Tibial nerve (tissue), 4 donors: ENCODE results near the gene DYRK1A. TPM values are rescaled to one million over a fixed set of nuclear protein-coding genes. Genes with fewer than 3 reads are reported as not detected.

Source experiments
- DNase-seq, 2 donors: peaks; one replicate each; pipeline ENCODE4 v3.0.0-alpha.2; 2019; ENCODE audit warnings: low spot score in 2 of 2
- H3K27ac ChIP-seq, 4 donors: fragments of 200-600 bp; sonication (generic) in 3 of 4; one replicate each; pipeline ENCODE4 v1.5.1; 2017 to 2019; ENCODE audit warnings: mild to moderate bottlenecking in 1 of 4
- H3K27me3 ChIP-seq, 2 donors: fragments of 200-600 bp; sonication (generic) in 1 of 2; one replicate each; pipeline versions ENCODE4 v1.5.1 to v1.6.0; 2017 to 2019
- H3K36me3 ChIP-seq, 3 donors: fragments of 200-600 bp; sonication (generic); one replicate each; pipeline ENCODE4 v1.5.1; 2018 to 2019
- H3K4me1 ChIP-seq, 4 donors: fragments of 200-600 bp; sonication (generic) in 3 of 4; one replicate each; pipeline ENCODE4 v1.5.1; 2017 to 2019
- H3K4me3 ChIP-seq, 4 donors: fragments of 200-600 bp; sonication (generic) in 3 of 4; one replicate each; pipeline ENCODE4 v1.5.1; 2017 to 2019; ENCODE audit warnings: mild to moderate bottlenecking in 1 of 4, moderate library complexity in 1 of 4
- H3K9me3 ChIP-seq, 4 donors: fragments of 200-600 bp; sonication (generic) in 3 of 4; one replicate each; pipeline ENCODE4 v1.5.1; 2017 to 2019
- EP300 ChIP-seq, 2 donors: sonication (generic); formaldehyde crosslinking; IDR thresholded peaks; one replicate each; pipeline ENCODE4 v1.6.1; 2017; ENCODE audit warnings: antibody characterized with exemption in 2 of 2, mild to moderate bottlenecking in 1 of 2
- POLR2A ChIP-seq, 2 donors: fragments of 450-650 bp; IDR thresholded peaks; one replicate each; pipeline ENCODE4 v1.6.1; 2017; ENCODE audit warnings: antibody characterized with exemption in 2 of 2, mild to moderate bottlenecking in 2 of 2, moderate library complexity in 2 of 2
- WGBS, 2 donors: methylation state at CpG; one replicate each; pipeline ENCODE4 v1.1.5; 2018; 5-methylcytosine and 5-hydroxymethylcytosine counted together
- total RNA-seq, 4 donors: library from RNA; depleted of rRNA; stranded (reverse); fragments of >200 nt; gene quantifications; one replicate each; pipeline ENCODE4 v1.1.0, GENCODE V29; 2016
- TF ChIP-seq, protein P1 (sequence below), 5 experiments: fragments of 200-600 bp in 3 of 5; fragments of 450-650 bp in 2 of 5; sonication (generic) in 3 of 5; IDR thresholded peaks; one replicate each; pipeline ENCODE4 v1.5.1; 2016 to 2019; ENCODE audit warnings: antibody characterized with exemption in 5 of 5, mild to moderate bottlenecking in 3 of 5, moderate library complexity in 2 of 5

DYRK1A gene
- total RNA-seq, 4 donors from 2014 or later, result 65.8 to 81.6 (median 68.2) TPM

DNA sequence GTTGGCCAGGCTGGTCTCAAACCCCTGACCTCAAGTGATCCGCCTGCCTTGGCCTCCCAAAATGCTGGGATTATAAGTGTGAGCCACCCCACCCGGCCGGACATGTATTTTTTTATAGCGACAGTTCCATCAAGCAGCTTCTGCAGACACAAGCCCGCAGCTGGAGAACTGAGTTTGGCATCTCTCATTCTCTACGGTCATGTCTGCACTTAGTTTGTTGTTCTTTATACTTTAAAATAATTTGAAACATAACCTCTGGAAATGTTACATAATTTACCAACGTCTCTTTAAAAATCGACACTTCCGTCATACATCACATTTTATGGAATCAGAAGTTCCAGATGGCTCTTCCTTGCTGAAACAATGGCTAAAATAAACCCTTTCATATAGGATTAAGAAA is 183.6 kb downstream of the DYRK1A start:
- Histone ChIP-seq H3K36me3 (no peaks in the 10 kb centered on the region), H3K4me1 (peaks cover 0 to 16% (median 0%) of the 10 kb centered on the region in 4 donors), H3K4me3 (no peak overlapping the region), H3K27me3 (peaks cover 0 to 17% of the 10 kb centered on the region in 2 donors), H3K27ac (no peak overlapping the region), H3K9me3 (no peaks in the 10 kb centered on the region)
- 78 to 81% methylated on average over 9 of the region's 9 CpGs for WGBS, 2 donors
- TF ChIP-seq EP300 (IDR thresholded peaks at IDR 0.05), result no peak
- TF ChIP-seq, protein P1, sequence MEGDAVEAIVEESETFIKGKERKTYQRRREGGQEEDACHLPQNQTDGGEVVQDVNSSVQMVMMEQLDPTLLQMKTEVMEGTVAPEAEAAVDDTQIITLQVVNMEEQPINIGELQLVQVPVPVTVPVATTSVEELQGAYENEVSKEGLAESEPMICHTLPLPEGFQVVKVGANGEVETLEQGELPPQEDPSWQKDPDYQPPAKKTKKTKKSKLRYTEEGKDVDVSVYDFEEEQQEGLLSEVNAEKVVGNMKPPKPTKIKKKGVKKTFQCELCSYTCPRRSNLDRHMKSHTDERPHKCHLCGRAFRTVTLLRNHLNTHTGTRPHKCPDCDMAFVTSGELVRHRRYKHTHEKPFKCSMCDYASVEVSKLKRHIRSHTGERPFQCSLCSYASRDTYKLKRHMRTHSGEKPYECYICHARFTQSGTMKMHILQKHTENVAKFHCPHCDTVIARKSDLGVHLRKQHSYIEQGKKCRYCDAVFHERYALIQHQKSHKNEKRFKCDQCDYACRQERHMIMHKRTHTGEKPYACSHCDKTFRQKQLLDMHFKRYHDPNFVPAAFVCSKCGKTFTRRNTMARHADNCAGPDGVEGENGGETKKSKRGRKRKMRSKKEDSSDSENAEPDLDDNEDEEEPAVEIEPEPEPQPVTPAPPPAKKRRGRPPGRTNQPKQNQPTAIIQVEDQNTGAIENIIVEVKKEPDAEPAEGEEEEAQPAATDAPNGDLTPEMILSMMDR (IDR thresholded peaks at IDR 0.05), result no peak
- DNase-seq, result no peak

GRCh38 chr21:37550618-37551330 is 184.2 kb downstream of the DYRK1A start:
- 49 to 58% methylated on average over 12 of the region's 12 CpGs for WGBS, 2 donors
- DNase-seq, result no peak
- peaks cover 0 to 12% of the 10 kb centered on the region in 2 donors for H3K27me3 ChIP-seq
- peaks cover 0 to 16% (median 0%) of the 10 kb centered on the region in 4 donors for H3K4me1 ChIP-seq
- no peaks in the 10 kb centered on the region for H3K9me3 ChIP-seq
- H3K36me3 ChIP-seq, result no peaks in the 10 kb centered on the region
- TF ChIP-seq, protein P1 (IDR thresholded peaks at IDR 0.05), result no peak
- TF ChIP-seq EP300 (IDR thresholded peaks at IDR 0.05) (no peak), POLR2A (IDR thresholded peaks at IDR 0.05) (no peak)
- H3K27ac ChIP-seq, result no peak overlapping the region
- H3K4me3 ChIP-seq, result no peak overlapping the region

GRCh38 chr21:37551331-37551992 is 184.9 kb downstream of the DYRK1A start:
- Histone ChIP-seq H3K4me3 (no peak overlapping the region), H3K36me3 (no peaks in the 10 kb centered on the region), H3K4me1 (peaks cover 0 to 16% (median 0%) of the 10 kb centered on the region in 4 donors), H3K27me3 (peaks cover 0 to 5% of the 10 kb centered on the region in 2 donors), H3K27ac (no peak overlapping the region), H3K9me3 (no peaks in the 10 kb centered on the region)
- no peak for DNase-seq
- TF ChIP-seq, protein P1 (IDR thresholded peaks at IDR 0.05), result no peak
- TF ChIP-seq EP300 (IDR thresholded peaks at IDR 0.05) (no peak), POLR2A (IDR thresholded peaks at IDR 0.05) (no peak)
- 34 to 44% methylated on average over 13 to 21 of the region's 21 CpGs for WGBS, 2 donors

- Histone ChIP-seq H3K4me1 (peaks cover 0 to 13% (median 0%) of the 10 kb centered on the region in 4 donors), H3K4me3 (no peak overlapping the region), H3K36me3 (no peaks in the 10 kb centered on the region), H3K9me3 (no peaks in the 10 kb centered on the region), H3K27me3 (no peaks in the 10 kb centered on the region), H3K27ac (no peak overlapping the region)
- 86 to 88% methylated on average over 3 to 5 of the region's 5 CpGs for WGBS, 2 donors
- DNase-seq, result no peak
- TF ChIP-seq, protein P1 (IDR thresholded peaks at IDR 0.05), result no peak
- TF ChIP-seq POLR2A (IDR thresholded peaks at IDR 0.05) (no peak), EP300 (IDR thresholded peaks at IDR 0.05) (no peak)
Observed at GRCh38 chr21:37551993-37552355, 185.4 kb downstream of the DYRK1A start.

GRCh38 chr21:37552496-37553029 is 186.0 kb downstream of the DYRK1A start:
- WGBS, 2 donors, result 88 to 89% methylated on average over 9 to 10 of the region's 10 CpGs
- H3K27me3 ChIP-seq, result no peaks in the 10 kb centered on the region
- H3K36me3 ChIP-seq, result no peaks in the 10 kb centered on the region
- H3K27ac ChIP-seq, result no peak overlapping the region
- no peak overlapping the region for H3K4me3 ChIP-seq
- TF ChIP-seq, protein P1 (IDR thresholded peaks at IDR 0.05), result no peak
- TF ChIP-seq POLR2A (IDR thresholded peaks at IDR 0.05) (no peak), EP300 (IDR thresholded peaks at IDR 0.05) (no peak)
- H3K4me1 ChIP-seq, result peaks cover 0 to 12% (median 0%) of the 10 kb centered on the region in 4 donors
- no peaks in the 10 kb centered on the region for H3K9me3 ChIP-seq
- no peak for DNase-seq
